NB4 (cell line): ENCODE results near the gene RETREG2.

Experiments
- DNase-seq: peaks from one replicate; pipeline ENCODE4 v3.0.0; 2010; ENCODE audit warnings: low read depth
- H3K4me3 ChIP-seq: one replicate; pipeline ENCODE4 v1.5.1; 2011; ENCODE audit warnings: mild to moderate bottlenecking, low read depth, low read length, moderate library complexity
- MYC ChIP-seq: IDR thresholded peaks from 2 replicates; pipeline ENCODE4 v1.6.1; 2011; ENCODE audit warnings: low read depth, low read length
- POLR2A ChIP-seq: IDR thresholded peaks from 2 replicates; pipeline ENCODE4 v1.6.1; 2011; ENCODE audit warnings: mild to moderate bottlenecking; ENCODE audit not compliant: insufficient read length; ENCODE audit errors: extremely low read depth
- TF ChIP-seq, protein P1 (sequence below): IDR thresholded peaks from 2 replicates; pipeline ENCODE4 v1.6.1; 2011; ENCODE audit warnings: low read depth, low read length
- TF ChIP-seq, protein P2 (sequence below): IDR thresholded peaks from one replicate; pipeline ENCODE4 v1.5.1; 2012; ENCODE audit warnings: low read depth, low read length

RETREG2 gene

GRCh38 chr2:219223831-219224610, 45.9 kb downstream of the RETREG2 start:
- TF ChIP-seq MYC = no peak
- TF ChIP-seq, protein P1, sequence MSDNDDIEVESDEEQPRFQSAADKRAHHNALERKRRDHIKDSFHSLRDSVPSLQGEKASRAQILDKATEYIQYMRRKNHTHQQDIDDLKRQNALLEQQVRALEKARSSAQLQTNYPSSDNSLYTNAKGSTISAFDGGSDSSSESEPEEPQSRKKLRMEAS = no peak
- no peak for TF ChIP-seq POLR2A
- TF ChIP-seq, protein P2, sequence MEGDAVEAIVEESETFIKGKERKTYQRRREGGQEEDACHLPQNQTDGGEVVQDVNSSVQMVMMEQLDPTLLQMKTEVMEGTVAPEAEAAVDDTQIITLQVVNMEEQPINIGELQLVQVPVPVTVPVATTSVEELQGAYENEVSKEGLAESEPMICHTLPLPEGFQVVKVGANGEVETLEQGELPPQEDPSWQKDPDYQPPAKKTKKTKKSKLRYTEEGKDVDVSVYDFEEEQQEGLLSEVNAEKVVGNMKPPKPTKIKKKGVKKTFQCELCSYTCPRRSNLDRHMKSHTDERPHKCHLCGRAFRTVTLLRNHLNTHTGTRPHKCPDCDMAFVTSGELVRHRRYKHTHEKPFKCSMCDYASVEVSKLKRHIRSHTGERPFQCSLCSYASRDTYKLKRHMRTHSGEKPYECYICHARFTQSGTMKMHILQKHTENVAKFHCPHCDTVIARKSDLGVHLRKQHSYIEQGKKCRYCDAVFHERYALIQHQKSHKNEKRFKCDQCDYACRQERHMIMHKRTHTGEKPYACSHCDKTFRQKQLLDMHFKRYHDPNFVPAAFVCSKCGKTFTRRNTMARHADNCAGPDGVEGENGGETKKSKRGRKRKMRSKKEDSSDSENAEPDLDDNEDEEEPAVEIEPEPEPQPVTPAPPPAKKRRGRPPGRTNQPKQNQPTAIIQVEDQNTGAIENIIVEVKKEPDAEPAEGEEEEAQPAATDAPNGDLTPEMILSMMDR = no peak
- no peak overlapping the region for H3K4me3 ChIP-seq
- no peak for DNase-seq

GRCh38 chr2:219225350-219225749, 47.3 kb downstream of the RETREG2 start:
- DNase-seq = peak; percentile 92
- TF ChIP-seq POLR2A (no peak), MYC (peak; percentile 47; the same call in 1 of the 2 replicates)
- H3K4me3 ChIP-seq = no peak overlapping the region

DNA sequence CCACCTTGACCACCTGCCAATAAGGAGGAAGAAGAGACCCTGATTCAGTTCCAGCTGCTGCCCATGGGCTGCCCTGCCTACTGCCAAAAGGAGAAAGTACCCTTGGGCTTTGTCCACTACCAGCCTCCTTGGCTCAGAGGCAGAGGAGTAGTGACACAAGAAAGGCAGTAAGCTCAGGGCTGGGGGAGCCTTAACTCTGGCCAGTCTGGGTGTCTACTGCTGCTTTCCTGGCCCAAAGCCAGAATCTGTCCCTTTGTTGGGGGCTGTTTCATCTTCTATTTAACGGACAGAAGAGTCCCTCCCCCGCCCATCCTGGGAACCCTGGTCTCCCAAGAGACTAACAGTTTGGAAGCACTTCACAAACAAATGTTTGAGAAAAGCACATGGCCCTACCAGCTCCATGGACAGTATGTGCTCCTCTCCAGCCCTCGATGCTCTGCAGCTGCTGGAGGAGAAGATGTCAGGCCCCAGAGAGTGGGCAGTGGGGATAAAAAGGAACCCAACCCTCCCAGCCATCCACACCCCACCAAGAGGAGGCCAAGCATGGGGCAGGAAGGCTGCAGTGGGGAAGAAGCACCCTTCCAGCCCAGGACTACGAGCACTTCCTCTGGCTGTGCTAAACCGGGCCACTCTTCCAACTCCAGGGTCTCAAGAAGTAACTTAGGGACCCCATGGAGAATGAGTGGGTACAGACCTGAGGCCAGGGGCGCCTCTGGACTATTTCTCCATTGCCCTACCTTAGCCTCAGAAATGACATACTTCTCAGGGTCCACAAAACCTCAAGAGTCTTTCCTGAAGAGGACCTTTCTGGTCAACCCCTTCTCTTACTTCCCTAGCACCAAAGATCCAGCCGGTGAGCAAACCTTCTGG, 50.2 kb downstream of the RETREG2 start:
- peak overlapping the region; percentile 94 for H3K4me3 ChIP-seq
- peak; percentile 37 for DNase-seq
- no peak for TF ChIP-seq POLR2A
- TF ChIP-seq, protein P2 = no peak
- TF ChIP-seq, protein P1 = peak; percentile 36; the same call in 1 of the 2 replicates

- TF ChIP-seq POLR2A (no peak), MYC (no peak)
- TF ChIP-seq, protein P2 = no peak
- TF ChIP-seq, protein P1 = no peak
- no peak for DNase-seq
Measured at GRCh38 chr2:219228911-219229304, 50.8 kb downstream of the RETREG2 start.

DNA sequence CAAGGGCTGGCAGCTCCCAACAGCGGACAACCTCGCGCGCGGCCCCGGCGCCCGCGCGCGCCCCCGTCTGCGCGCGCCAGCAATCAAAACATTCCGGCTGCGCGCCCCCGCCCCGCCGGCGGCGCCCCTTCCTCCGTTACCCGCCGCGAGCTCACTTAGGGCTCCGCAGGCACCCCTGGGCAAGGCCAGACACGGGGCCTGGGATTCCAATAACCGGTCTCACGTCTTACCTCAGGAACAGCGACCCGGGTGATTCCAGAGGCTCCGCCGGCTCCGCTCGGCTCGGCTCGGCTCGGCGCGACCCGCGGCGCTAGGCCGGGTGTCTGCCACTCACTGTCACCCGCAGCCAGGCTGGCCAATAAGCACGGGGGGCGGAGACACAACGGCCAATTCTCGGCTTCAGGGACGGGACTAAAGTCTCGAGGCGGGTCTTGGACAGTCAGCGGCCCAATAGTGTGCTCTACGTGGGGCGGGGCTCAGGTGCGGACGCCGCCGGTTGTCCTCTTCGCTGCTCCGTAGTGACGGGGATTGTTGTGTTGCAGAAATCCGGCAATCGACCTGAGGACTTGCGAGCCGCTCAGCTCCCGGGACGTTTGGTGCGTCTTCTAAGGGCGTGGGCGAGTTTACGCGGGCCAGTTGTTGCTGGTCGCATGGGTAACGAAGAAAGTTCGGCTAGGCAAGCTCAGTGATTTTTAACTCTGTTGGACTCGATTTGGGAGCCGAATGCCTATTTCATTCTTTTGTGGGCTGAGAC, 51.4 kb downstream of the RETREG2 start, which contains the start of the genes ANKZF1 and ATG9A:
Gene ANKZF1 (plus strand): TSS at position 502 of the 754 bp plus-strand sequence. CDS start 452 bp downstream, outside the sequence.
Gene ATG9A (minus strand): TSS at position 332 of the 754 bp plus-strand sequence. CDS start 1,612 bp downstream, outside the sequence.
- peak within 1 kb of the TSS; percentile 94 for H3K4me3 ChIP-seq
- DNase-seq = peak; percentile 100
- TF ChIP-seq, protein P2 = no peak
- peak; percentile 81 for TF ChIP-seq POLR2A
- TF ChIP-seq, protein P1 = peak; percentile 53; the same call in 1 of the 2 replicates
- peak; percentile 68 for TF ChIP-seq MYC

More at GRCh38 chr2:219228911-219229304, 50.8 kb downstream of the RETREG2 start:
- peak overlapping the region; percentile 94 for H3K4me3 ChIP-seq
